Coronary artery (tissue), 2 donors: Measurements from ENCODE around the gene NINJ2.
A peak's percentile ranks its signal among the peaks of the same experiment; 100 is the strongest.
"Not testable (repeated sequence)": the region's sequence is repeated elsewhere in the genome, so short reads cannot be mapped to it uniquely, and the experiment has no call there.

ENCODE experiments used
- DNase-seq: peaks from one replicate; pipeline ENCODE4 v3.0.0-alpha.2; 2017; ENCODE audit warnings: low spot score
- H3K27ac ChIP-seq, 2 donors: fragments of 200-600 bp; sonication (generic); one replicate each; pipeline ENCODE4 v1.5.1; 2016 to 2019
- H3K4me3 ChIP-seq: fragments of 200-600 bp; sonication (generic); 2 replicates; pipeline ENCODE4 v1.5.1; 2016; ENCODE audit warnings: mild to moderate bottlenecking, moderate library complexity
- TF ChIP-seq, protein P1 (sequence below): fragments of 200-600 bp; sonication (generic); IDR thresholded peaks from one replicate; pipeline ENCODE4 v1.5.1; 2019; ENCODE audit warnings: antibody characterized with exemption

NINJ2 gene

DNA sequence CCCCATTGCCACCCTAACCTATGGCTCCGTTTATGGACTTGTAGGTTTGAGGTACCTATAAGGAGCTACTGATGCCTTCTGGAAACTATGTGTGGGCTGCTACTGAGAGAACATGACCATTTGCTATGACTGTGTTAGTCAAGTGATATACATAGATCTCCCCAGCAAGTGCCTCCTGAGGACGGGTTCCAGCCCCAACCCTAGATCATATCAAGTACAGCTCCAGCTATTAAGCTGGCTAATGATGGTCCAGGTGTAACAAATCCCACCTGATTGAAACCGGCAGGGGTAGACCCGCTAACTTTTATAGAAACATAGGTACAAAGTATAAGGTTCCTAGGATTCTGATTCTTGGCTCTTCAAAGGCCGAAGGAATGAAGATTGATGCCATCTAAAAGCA, 23.7 kb downstream of the NINJ2 start:
- TF ChIP-seq, protein P1, sequence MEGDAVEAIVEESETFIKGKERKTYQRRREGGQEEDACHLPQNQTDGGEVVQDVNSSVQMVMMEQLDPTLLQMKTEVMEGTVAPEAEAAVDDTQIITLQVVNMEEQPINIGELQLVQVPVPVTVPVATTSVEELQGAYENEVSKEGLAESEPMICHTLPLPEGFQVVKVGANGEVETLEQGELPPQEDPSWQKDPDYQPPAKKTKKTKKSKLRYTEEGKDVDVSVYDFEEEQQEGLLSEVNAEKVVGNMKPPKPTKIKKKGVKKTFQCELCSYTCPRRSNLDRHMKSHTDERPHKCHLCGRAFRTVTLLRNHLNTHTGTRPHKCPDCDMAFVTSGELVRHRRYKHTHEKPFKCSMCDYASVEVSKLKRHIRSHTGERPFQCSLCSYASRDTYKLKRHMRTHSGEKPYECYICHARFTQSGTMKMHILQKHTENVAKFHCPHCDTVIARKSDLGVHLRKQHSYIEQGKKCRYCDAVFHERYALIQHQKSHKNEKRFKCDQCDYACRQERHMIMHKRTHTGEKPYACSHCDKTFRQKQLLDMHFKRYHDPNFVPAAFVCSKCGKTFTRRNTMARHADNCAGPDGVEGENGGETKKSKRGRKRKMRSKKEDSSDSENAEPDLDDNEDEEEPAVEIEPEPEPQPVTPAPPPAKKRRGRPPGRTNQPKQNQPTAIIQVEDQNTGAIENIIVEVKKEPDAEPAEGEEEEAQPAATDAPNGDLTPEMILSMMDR, result no peak
- peak overlapping the region in 1 of 2 donors; percentile 30 for H3K27ac ChIP-seq
- no peak for DNase-seq
- H3K4me3 ChIP-seq, result no peak overlapping the region

DNA sequence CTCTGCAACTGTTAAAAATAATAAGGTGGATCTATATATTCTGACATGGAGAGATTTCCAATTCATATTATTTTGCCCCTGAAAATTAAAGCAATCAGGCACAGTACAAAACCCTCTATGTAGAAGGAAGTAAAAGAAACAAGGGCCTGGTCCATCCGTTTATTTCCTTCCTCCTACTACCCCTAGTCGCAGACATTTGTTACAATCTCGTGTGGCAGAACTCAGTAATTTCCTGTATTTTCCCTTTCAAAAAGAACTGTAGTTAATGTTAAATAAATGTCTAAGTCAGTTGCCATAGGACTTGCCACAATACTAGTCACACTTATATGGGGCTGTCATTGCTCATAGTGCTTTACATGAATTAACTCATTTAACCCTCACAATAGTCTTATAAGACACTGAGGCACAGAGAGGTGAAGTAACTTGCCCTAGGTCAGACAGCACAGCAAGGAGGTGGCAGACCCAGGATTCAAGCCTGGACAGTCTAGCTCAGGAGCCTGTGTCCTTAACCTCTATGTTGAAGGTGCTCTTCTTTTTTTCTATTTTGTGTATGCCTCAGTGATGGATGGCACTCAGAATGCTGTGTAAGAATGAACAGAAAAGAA, 24.2 kb downstream of the NINJ2 start:
- Histone ChIP-seq H3K4me3 (no peak overlapping the region), H3K27ac (peak overlapping the region in 1 of 2 donors; percentile 30)
- TF ChIP-seq, protein P1, result no peak
- no peak for DNase-seq

DNA sequence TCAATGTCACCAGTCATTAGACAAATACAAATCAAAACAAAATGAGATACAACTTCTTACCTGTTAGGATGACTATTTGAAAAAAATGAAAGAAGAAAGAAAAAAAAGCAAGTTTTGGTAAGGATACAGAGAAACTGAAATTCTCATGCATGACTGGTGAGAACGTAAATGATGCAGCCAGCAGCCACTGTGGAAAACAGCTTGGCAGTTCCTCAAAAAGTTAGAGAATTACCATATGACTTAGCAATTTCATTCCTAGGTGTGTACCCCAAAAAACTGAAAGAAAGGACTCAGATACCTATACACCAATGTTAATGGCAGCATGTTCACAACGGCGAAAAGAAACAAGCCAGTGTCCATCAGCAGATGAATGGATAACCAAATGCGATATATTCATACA, 26.6 kb downstream of the NINJ2 start:
- TF ChIP-seq, protein P1, result no peak
- Histone ChIP-seq H3K4me3 (no peak overlapping the region), H3K27ac (no peak overlapping the region)
- no peak for DNase-seq

DNA sequence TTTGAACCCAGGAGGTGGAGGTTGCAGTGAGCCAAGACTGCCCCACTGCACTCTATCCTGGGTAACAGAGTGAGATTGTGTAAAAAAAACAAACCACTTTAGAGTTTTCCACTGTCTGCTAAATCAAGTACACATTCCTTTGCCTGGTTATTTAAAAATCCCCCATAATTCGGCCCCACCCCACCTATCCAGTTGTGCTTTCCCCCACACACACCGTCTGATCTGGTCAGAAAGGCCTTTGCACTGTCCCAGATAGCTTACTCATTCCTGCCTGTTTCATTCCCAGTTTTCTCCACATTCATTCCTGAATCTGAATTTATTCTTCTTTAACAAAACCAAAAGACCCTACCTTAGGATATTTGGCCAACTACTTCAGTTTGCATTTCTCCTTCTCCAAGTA, 29.5 kb downstream of the NINJ2 start:
- TF ChIP-seq, protein P1, result no peak
- no peak for DNase-seq
- Histone ChIP-seq H3K4me3 (no peak overlapping the region), H3K27ac (peak overlapping the region in 1 of 2 donors; percentile 92)

DNA sequence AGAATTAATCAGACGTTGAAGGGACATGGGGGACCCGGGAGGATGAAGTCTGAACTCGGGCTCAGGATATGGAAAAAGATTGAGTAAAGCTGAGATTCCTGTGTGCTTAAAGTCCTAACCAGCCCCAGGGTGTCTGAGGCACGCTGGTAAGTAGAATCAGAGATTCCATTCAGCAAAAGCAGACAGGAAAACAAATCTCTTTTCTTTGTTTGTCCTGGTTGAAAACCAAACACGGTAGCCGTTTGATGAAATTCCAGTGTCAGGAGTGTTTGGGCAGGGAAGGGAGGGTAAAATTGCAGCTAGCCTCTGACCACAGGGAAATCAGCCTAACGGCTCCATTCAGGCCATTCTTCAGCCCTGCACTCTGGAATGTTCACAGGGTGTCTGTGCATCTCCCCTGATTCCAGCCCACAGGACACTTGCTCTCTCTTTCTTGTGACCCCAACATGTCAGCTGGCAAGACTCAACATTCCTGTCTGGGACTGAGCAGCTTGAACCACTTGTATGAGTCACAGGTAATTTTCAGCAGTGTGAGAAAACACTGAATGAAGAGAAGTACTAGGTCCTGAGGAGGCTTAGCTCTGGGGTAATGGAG, 31.0 kb downstream of the NINJ2 start:
- peak; percentile 77 for DNase-seq
- TF ChIP-seq, protein P1, result no peak
- peak overlapping the region; percentile 60 to 92 for H3K27ac ChIP-seq
- H3K4me3 ChIP-seq, result peak overlapping the region; percentile 10

DNA sequence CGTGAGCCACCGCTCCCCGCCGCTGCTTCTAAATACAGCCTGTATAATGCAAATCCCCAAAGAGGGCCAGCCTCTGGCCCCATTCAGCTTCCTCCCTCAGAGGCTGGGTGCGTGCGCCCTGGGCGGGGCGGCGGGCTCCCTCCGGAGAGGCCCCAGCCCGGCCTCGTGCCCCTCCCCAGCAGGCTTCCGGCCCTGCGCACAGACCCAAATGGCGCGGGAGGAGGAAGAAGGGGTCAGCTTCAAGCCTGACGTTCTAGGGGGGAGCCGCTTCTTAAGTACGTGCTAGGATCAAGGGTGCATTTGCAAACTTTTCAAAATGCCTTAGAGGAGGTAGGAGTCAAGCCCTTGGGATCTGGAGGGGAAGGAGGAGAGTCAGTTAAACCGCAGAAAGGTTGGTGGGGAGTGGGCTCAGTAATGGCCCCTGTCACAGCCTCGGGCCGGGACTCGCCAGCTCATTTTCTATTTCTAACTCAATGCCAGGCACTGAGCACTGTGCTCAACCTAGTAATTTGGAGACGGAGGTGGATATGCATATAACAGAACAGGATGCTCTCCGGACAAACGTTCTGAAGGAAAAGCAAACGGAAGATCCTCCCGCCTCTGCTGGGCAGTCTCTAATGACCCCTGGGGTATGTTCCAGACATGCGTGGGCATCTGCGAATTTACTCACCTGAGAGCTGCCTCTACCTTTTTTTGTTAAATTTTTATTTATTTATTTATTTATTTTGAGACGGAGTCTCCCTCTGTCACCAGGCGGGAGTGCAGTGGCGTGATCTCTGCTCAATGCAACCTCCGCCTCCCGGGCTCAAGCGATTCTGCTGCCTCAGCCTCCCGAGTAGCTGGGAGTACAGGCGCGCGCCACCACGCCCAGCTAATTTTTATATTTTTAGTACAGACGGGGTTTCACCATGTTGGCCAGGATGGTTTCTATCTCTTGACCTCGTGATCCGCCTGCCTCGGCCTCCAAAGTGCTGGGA, 32.3 kb downstream of the NINJ2 start:
- TF ChIP-seq, protein P1, result no peak
- H3K27ac ChIP-seq, result peak overlapping the region; percentile 60 to 92
- peak overlapping the region; percentile 60 for H3K4me3 ChIP-seq
- DNase-seq, result no peak

DNA sequence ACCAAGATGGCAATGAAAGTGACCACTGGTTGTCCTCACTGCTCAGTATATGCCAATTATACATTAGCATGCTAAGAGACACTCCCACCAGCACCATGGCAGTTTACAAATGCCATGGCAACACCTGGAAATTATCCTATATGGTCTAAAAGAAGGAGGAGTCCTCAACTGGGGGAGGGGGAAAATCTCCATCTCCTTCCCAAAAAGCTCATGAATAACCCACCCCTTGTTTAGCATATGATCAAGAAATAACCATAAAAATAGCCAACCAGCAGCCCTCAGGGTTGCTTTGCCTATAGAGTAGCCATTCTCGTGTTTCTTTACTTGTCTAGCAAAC, 34.5 kb downstream of the NINJ2 start:
- DNase-seq, H3K4me3 ChIP-seq: not testable (repeated sequence)
- peak overlapping the region in 1 of 2 donors; percentile 22 for H3K27ac ChIP-seq
